Measurements from ENCODE around the gene GLUL. TPM values are rescaled to one million over a fixed set of nuclear protein-coding genes. Genes with fewer than 3 reads are reported as not detected.

The GLUL gene
- total and polyA plus RNA-seq, 8 donors, result 178 to 512 (median 291) TPM

DNA sequence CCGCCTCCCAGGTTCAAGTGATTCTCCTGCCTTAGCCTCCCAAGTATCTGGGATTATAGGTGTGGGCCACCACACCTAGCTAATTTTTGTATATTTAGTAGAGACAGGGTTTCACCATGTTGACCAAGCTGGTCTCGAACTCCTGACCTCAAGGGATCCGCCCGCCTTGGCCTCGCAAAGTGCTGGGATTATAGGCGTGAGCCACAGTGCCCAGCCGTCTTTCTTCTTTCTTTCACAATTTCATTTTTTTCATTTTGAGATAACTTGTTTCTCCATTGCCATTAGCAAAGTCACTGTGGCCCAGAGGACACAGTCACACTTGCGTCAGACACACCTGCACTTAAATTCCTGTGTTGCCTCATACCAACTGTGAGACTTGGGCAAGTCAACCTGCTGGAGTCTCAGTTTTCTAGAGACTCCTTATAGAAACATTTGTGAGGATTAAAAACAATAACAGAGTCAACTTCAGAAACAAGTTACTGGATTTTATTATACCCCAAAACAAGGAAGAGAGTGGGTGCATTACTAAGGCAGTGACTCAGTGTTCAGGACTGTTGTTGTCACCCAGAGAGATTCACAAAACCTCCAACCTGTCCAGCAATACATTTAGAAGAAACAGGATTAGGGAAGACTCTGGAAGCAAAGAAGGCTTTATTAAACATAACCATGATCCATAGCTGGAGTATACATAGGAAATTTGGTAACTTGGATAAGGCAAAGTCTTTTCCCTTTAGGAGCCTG, 6.2 kb upstream of the GLUL start:
- WGBS, 2 donors, result 85 to 93% methylated on average over 8 of the region's 8 CpGs

DNA sequence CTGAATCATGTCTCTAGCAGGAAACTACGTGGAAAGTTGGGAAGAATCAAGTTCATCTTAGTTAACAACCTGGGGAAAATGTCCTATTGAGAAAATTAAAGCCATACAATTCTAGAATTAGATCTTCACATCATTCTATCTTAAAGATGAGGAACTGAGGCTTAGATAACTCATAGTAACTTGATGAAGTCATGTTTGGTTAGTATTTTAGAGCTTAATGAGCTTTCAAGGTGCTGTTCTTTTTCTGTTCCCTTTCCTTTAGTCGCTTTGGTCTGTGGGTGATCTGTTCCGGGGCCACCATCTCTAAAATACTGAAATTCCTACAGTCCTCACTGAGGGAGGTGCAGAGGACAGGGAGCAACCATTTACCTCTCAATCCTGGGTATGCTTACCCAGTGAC, 4.3 kb upstream of the GLUL start:
- no peak for ATAC-seq
- Histone ChIP-seq H3K9me3 (no peaks in the 10 kb centered on the region), H3K27ac (no peak overlapping the region), H3K27me3 (no peaks in the 10 kb centered on the region), H3K4me1 (peaks cover 0 to 3% (median 0%) of the 10 kb centered on the region in 3 donors), H3K36me3 (no peaks in the 10 kb centered on the region), H3K4me3 (no peak overlapping the region)
- intact Hi-C loops (cut with DNase I), result loop anchor here in 2 of 3 donors (5.0 kb wide), 2 partner anchors 254 to 309 kb away; no protein-coding TSS in a partner anchor
- TF ChIP-seq, protein P1, sequence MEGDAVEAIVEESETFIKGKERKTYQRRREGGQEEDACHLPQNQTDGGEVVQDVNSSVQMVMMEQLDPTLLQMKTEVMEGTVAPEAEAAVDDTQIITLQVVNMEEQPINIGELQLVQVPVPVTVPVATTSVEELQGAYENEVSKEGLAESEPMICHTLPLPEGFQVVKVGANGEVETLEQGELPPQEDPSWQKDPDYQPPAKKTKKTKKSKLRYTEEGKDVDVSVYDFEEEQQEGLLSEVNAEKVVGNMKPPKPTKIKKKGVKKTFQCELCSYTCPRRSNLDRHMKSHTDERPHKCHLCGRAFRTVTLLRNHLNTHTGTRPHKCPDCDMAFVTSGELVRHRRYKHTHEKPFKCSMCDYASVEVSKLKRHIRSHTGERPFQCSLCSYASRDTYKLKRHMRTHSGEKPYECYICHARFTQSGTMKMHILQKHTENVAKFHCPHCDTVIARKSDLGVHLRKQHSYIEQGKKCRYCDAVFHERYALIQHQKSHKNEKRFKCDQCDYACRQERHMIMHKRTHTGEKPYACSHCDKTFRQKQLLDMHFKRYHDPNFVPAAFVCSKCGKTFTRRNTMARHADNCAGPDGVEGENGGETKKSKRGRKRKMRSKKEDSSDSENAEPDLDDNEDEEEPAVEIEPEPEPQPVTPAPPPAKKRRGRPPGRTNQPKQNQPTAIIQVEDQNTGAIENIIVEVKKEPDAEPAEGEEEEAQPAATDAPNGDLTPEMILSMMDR (IDR thresholded peaks at IDR 0.05), result no peak
- no peak for DNase-seq
- 85 to 94% methylated on average over 3 of the region's 3 CpGs for WGBS, 2 donors
- no peak for FAIRE-seq

More for the DNA sequence above, 6.2 kb upstream of the GLUL start:
- DNase-seq, result no peak
- Histone ChIP-seq H3K27me3 (no peaks in the 10 kb centered on the region), H3K27ac (peak overlapping the region in 2 of 4 donors; percentile 24 to 56), H3K4me3 (no peak overlapping the region), H3K36me3 (no peaks in the 10 kb centered on the region), H3K9me3 (no peaks in the 10 kb centered on the region), H3K4me1 (peaks cover 0 to 3% (median 0%) of the 10 kb centered on the region in 3 donors)
- ATAC-seq, result no peak
- no peak for FAIRE-seq
- TF ChIP-seq, protein P1 (IDR thresholded peaks at IDR 0.05), result no peak
- intact Hi-C loops (cut with DNase I), result loop anchor here in 2 of 3 donors (5.0 kb wide), 2 partner anchors 256 to 311 kb away; no protein-coding TSS in a partner anchor

- peak overlapping the region in 2 of 4 donors; percentile 5 to 17 for H3K27ac ChIP-seq
- TF ChIP-seq, protein P1 (IDR thresholded peaks at IDR 0.05), result no peak
- DNase-seq, result no peak
- ATAC-seq, result no peak
- no peaks in the 10 kb centered on the region for H3K9me3 ChIP-seq
- 71 to 78% methylated on average over 5 of the region's 5 CpGs for WGBS, 2 donors
- H3K4me1 ChIP-seq, result peaks cover 0 to 3% (median 0%) of the 10 kb centered on the region in 3 donors
- no peak overlapping the region for H3K4me3 ChIP-seq
- no peaks in the 10 kb centered on the region for H3K27me3 ChIP-seq
- no peak for FAIRE-seq
- no peaks in the 10 kb centered on the region for H3K36me3 ChIP-seq
- intact Hi-C loops (cut with DNase I), result loop anchor here in 2 of 3 donors (5.0 kb wide), 3 partner anchors 82 to 307 kb away; no protein-coding TSS in a partner anchor
These were observed 2.6 kb upstream of the GLUL start for GRCh38 chr1:182394055-182394775.

DNA sequence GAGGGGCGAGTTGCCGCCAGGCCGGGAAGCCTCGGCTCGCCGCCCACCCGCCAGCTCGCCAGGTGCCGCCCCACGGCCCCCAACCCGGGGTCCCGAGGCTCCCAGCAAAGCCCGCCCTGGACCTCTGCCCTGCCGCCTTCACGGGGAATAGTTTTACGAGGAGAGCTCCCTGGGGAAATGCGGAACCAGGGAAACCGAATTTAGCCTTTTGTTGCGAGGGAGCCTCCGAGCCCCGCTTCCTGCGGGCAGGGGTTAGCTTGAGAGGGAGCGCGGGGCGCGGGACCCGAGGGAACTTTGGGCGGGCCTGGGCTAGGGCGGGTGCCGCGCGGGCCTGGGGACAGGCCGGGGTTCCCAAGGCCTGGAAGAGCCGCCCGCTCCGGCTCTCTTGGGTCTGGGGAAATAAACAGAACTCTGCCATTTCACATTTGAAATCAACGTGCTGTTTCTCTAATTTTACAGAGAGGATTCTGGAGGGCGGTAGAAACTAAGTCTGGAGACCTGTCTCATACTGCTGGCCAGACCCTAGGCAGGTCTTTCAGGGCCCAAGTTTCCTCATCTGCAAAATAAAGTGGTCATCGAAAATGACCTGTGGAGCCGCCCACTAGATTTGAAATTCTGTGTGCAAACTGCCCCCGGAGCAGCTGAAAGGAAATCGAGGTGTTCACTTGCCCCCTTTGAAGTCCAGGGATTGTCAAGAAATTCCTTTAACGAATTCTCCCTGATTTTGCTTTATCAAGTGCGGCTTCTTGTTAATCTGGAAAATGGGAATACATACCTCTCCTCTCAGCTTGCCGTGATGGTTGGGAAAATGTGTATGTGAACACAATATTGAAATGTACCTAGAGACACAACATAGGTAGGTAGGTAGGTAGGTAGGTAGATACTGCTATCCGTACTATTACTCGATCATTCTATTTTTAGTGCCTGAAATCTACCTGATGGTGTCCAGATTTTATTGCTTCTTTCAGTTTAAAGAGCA, 749 bp upstream of the GLUL start:
- FAIRE-seq, result no peak
- Histone ChIP-seq H3K36me3 (peaks cover 0 to 15% (median 11%) of the 10 kb centered on the region in 3 donors), H3K27ac (peak overlapping the region; percentile 92 to 99 (median 96)), H3K9me3 (no peaks in the 10 kb centered on the region), H3K4me1 (peaks cover 3 to 12% (median 9%) of the 10 kb centered on the region in 3 donors), H3K27me3 (no peaks in the 10 kb centered on the region), H3K4me3 (peak overlapping the region; percentile 80 to 95 (median 86))
- intact Hi-C loops (cut with DNase I), result loop anchor here in 2 of 3 donors (5.0 kb wide), 3 partner anchors 80 to 305 kb away; no protein-coding TSS in a partner anchor
- DNase-seq, result peak in 2 of 6 donors; percentile 24 to 80
- TF ChIP-seq, protein P1 (IDR thresholded peaks at IDR 0.05), result no peak
- WGBS, 2 donors, result 16% methylated on average over 45 to 47 of the region's 47 CpGs
- ATAC-seq, result peak; percentile 14 to 27 (median 24)
